ENCODE data around the gene TNRC18. TPM values are rescaled to one million over a fixed set of nuclear protein-coding genes. Genes with fewer than 3 reads are reported as not detected.
"Not testable (repeated sequence)": the region's sequence is repeated elsewhere in the genome, so short reads cannot be mapped to it uniquely, and the experiment has no call there.

TNRC18 gene
- total and polyA plus RNA-seq, 2 experiments from 2014 or later = 3.7 to 51.8 TPM

DNA sequence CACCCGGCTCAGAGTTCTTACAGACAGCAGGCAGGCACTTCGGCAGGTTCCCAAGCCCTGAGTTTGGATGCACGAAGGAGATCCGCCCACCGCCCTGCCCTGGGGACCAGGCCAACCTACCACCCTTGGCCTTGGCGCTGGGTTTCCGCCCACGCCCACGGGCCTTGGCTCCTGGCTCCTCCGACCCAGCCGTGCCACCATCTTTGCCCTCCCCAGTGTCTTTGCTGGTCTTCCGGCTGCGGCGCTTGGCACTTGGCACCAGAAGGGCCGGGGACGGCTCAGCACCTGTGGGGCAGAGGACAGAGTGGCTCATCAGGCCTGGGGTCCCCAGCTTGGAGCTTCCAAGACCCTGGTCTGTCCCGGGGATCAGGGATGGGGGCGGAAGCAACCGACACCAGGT lies 108.8 kb downstream of the TNRC18 start:
- no peaks in the 10 kb centered on the region for H3K27me3 ChIP-seq (replicated peaks; ENCODE audit: insufficient read depth)
- H3K9me2 ChIP-seq (ENCODE audit: insufficient read depth) = no peaks in the 10 kb centered on the region
- DNase-seq = no peak
- no peak overlapping the region for H2AFZ ChIP-seq
- H3K4me1 ChIP-seq (ENCODE audit: insufficient read depth) = no peaks in the 10 kb centered on the region
- WGBS, 2 experiments (ENCODE audit: low coverage in 1 of 2, low lambda C conversion rate in 2 of 2, missing lambda C conversion rate in 2 of 2) = 91 to 92% methylated on average over 18 to 19 of the region's 19 CpGs
- H3K27ac ChIP-seq = no peak overlapping the region
- no peaks in the 10 kb centered on the region for H3F3A ChIP-seq (ENCODE audit: insufficient read depth)
- H3K36me3 ChIP-seq (ENCODE audit: low read depth) = peaks cover 39% of the 10 kb centered on the region; the same call in 1 of the 2 replicates
- H3K4me3 ChIP-seq = no peak overlapping the region
- H3K9me3 ChIP-seq (ENCODE audit: low read depth) = no peaks in the 10 kb centered on the region
- TF ChIP-seq EZH2 (IDR thresholded peaks at IDR 0.05; ENCODE audit: insufficient read depth, poor library complexity, severe bottlenecking) (no peak), EZH2phosphoT487 (IDR thresholded peaks at IDR 0.05; ENCODE audit: insufficient read depth, low read depth) (no peak)
- no peaks in the 10 kb centered on the region for H3K79me2 ChIP-seq (ENCODE audit: insufficient read depth)
- in situ Hi-C loops (cut with MboI) = no loop called here
- H3K4me2 ChIP-seq (ENCODE audit: unreplicated experiment) = no peak overlapping the region
- H3K9ac ChIP-seq = no peak overlapping the region
- no peaks in the 10 kb centered on the region; the same call in 1 of the 2 replicates for H4K20me1 ChIP-seq (ENCODE audit: insufficient read depth)

DNA sequence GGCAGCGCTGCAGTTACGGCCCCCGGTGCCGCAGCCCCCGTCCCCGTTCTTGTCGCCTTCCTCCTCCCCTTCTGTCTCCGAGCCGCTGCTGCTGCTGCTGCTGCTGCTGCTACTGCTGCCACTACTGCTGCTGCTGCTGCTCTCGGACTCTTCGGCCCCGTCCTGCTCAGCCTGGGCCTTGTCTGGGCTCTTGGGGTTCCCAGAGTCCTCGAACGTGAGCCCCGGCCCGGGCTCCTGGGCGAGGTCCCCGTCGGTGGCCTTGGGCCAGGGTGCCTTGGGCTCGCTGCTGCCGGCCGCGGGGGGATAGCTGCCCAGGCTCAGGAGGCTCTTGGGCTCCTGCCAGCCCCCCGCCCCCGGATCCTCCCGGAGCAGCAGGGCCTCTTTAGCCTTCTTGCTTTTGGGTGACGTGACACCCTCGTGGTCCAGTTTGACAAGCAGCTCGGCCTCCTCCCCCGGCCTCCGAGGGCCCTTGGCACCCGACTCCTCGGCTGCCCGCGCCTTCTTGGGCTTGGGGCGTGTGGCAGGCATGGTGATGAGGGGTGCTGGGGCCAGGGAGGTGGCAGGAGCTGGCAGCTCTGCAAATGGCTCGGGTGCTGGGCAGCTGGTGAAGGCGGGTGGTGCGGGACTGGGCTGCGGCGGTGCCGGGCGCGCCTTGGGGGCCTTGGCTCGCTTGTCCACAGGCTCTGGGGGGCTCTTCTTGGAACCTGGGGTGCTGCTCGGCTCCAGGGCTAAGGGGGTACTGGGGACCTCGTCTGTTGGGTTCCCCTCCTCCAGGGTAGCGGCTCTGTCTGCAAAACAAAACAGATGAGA lies 110.4 kb downstream of the TNRC18 start:
- H3K9me2 ChIP-seq (ENCODE audit: insufficient read depth); H3K9me3 ChIP-seq (ENCODE audit: low read depth); in situ Hi-C loops (cut with MboI); H3K27me3 ChIP-seq (replicated peaks; ENCODE audit: insufficient read depth); H4K20me1 ChIP-seq (ENCODE audit: insufficient read depth); H3K79me2 ChIP-seq (ENCODE audit: insufficient read depth); H2AFZ ChIP-seq; H3K4me2 ChIP-seq (ENCODE audit: unreplicated experiment); H3K4me1 ChIP-seq (ENCODE audit: insufficient read depth); H3K9ac ChIP-seq; H3K4me3 ChIP-seq; DNase-seq; H3K27ac ChIP-seq; H3F3A ChIP-seq (ENCODE audit: insufficient read depth): not testable (repeated sequence)
- peaks cover 23% of the 10 kb centered on the region; the same call in 1 of the 2 replicates for H3K36me3 ChIP-seq (ENCODE audit: low read depth)
- 82 to 94% methylated on average over 13 to 46 of the region's 48 CpGs for WGBS, 2 experiments (ENCODE audit: low coverage in 1 of 2, low lambda C conversion rate in 2 of 2, missing lambda C conversion rate in 2 of 2)

DNA sequence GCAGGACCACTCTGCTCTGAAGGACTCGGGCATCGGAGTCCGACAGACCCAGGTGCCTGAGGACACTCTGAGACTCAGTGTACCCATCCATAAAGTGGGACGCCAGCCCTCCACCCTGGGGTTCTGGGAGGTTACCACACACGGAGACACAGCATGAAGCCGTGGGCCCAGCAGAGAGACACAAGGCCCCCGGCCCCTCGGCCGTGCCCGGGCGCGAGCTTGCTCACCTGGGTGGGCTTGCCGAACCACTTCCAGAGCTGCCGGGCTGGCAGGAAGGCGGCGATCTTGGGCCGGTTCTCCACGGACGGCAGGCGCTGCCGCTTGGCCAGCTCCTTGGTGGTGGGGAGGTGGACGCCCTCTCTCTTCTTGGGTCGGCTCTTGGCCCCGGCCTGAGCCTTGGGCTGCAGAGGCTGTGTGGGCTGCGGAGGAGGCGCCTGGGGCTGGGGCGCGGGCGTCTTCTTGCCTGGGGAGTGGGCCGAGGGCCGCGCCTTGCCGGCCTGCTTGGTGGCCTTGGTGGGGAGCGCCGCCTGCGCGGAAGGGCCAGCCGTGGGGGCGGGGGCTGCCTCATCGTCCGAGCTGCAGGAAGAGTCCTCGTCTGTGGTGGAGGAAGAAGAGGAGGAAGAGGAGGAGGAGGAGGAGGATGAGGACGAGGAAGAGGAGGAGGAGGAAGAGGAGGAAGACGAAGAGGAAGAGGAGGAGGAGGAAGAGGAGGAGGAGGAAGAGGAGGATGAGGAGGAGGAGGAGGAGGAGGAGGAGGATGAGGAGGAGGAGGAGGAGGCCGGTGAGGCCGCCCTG lies 111.2 kb downstream of the TNRC18 start:
- peaks cover 18% of the 10 kb centered on the region; the same call in 1 of the 2 replicates for H3K36me3 ChIP-seq (ENCODE audit: low read depth)
- H3K27ac ChIP-seq; H3K79me2 ChIP-seq (ENCODE audit: insufficient read depth); H3K9me2 ChIP-seq (ENCODE audit: insufficient read depth); H3K4me3 ChIP-seq; H2AFZ ChIP-seq; H3K9me3 ChIP-seq (ENCODE audit: low read depth); H3K4me2 ChIP-seq (ENCODE audit: unreplicated experiment); H4K20me1 ChIP-seq (ENCODE audit: insufficient read depth); H3F3A ChIP-seq (ENCODE audit: insufficient read depth); in situ Hi-C loops (cut with MboI); DNase-seq; H3K27me3 ChIP-seq (replicated peaks; ENCODE audit: insufficient read depth); H3K9ac ChIP-seq; H3K4me1 ChIP-seq (ENCODE audit: insufficient read depth): not testable (repeated sequence)
- WGBS, 2 experiments (ENCODE audit: low coverage in 1 of 2, low lambda C conversion rate in 2 of 2, missing lambda C conversion rate in 2 of 2) = 89 to 94% methylated on average over 14 to 43 of the region's 46 CpGs

DNA sequence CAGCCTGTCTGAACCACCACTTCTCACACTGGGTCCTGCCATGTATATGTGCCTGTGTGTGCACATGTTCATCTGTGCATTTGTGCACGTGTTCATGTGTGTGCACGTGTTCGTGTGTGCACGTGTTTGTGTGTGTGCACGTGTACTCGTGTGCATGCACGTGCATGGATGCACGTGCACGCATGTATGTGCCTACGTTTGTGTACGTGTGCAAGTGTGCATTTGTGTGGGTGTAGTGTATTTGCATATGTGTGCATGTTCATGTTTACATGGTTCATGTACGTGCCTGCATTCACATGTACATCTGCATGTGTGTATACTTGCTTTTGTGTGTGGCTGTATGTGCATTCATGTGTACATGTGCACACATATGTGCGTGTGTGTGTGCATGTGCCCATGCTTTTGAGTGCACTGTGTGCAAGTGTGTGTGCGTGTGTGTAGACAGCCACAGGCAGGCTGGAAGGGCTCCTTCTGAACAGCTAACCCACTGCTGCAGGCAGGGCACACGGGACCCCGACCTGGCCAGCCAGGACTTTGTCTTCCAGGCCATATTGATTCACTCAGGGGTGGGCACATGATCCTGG lies 112.7 kb downstream of the TNRC18 start:
- 88 to 90% methylated on average over 14 to 16 of the region's 16 CpGs for WGBS, 2 experiments (ENCODE audit: low coverage in 1 of 2, low lambda C conversion rate in 2 of 2, missing lambda C conversion rate in 2 of 2)
- no peaks in the 10 kb centered on the region for H3K4me1 ChIP-seq (ENCODE audit: insufficient read depth)

More for the DNA sequence above, 112.7 kb downstream of the TNRC18 start:
- H2AFZ ChIP-seq = no peak overlapping the region
- no peak overlapping the region for H3K4me3 ChIP-seq
- no peak overlapping the region for H3K27ac ChIP-seq
- in situ Hi-C loops (cut with MboI) = no loop called here
- no peaks in the 10 kb centered on the region for H3K27me3 ChIP-seq (replicated peaks; ENCODE audit: insufficient read depth)
- no peak overlapping the region for H3K4me2 ChIP-seq (ENCODE audit: unreplicated experiment)
- H3K36me3 ChIP-seq (ENCODE audit: low read depth) = peaks cover 14% of the 10 kb centered on the region; the same call in 1 of the 2 replicates
- TF ChIP-seq EZH2 (IDR thresholded peaks at IDR 0.05; ENCODE audit: insufficient read depth, poor library complexity, severe bottlenecking) (no peak), EZH2phosphoT487 (IDR thresholded peaks at IDR 0.05; ENCODE audit: insufficient read depth, low read depth) (no peak)
- H3K9ac ChIP-seq = no peak overlapping the region
- H3K9me2 ChIP-seq (ENCODE audit: insufficient read depth) = no peaks in the 10 kb centered on the region
- no peaks in the 10 kb centered on the region for H4K20me1 ChIP-seq (ENCODE audit: insufficient read depth)
- H3K9me3 ChIP-seq (ENCODE audit: low read depth) = no peaks in the 10 kb centered on the region
- no peaks in the 10 kb centered on the region for H3F3A ChIP-seq (ENCODE audit: insufficient read depth)
- no peak for DNase-seq
- H3K79me2 ChIP-seq (ENCODE audit: insufficient read depth) = no peaks in the 10 kb centered on the region

Data from GM23248 (cell line).